ENCODE measurements around the gene BPIFA1. TPM values are rescaled to one million over a fixed set of nuclear protein-coding genes. Genes with fewer than 3 reads are reported as not detected.

Gene BPIFA1
- total RNA-seq, 1 donor from 2014 or later: not detected

DNA sequence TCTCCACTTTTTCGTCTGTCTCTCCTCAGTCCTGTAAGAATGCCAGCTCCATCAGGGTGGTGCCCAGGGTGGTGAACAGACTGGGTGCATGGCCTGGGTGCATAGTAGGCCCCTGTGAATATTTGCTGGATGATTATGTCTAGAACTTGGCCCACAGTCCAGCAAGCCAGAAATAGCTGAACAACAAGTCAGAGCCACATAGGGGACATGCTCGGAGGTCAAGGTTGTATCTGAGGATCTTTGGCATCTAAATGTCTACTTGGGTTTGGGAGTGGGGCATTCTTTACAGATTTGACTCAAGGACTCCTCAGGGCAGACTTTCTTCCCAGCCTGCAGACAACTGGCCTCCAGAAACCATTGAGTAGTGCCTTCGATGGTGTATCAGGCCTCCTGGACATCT lies 36.8 kb upstream of the BPIFA1 start:
- Histone ChIP-seq H3K9ac (ENCODE audit: low read length) (no peak overlapping the region), H2AFZ (ENCODE audit: low read depth, low read length) (no peak overlapping the region), H3K27ac (ENCODE audit: low read depth, low read length) (no peak overlapping the region), H3K36me3 (ENCODE audit: insufficient read depth, low read length) (no peaks in the 10 kb centered on the region), H3K4me3 (ENCODE audit: insufficient read depth, low read depth, low read length) (no peak overlapping the region), H3K79me2 (ENCODE audit: insufficient read depth, low read length) (no peaks in the 10 kb centered on the region), H3K9me3 (ENCODE audit: insufficient read depth, low read depth, low read length) (no peaks in the 10 kb centered on the region), H3K4me1 (ENCODE audit: insufficient read depth, low read length) (no peaks in the 10 kb centered on the region), H3K4me2 (ENCODE audit: low read length) (no peak overlapping the region), H3K27me3 (ENCODE audit: insufficient read depth, low read length) (no peaks in the 10 kb centered on the region), H4K20me1 (ENCODE audit: insufficient read depth, low read length) (no peaks in the 10 kb centered on the region)
- Mint-ChIP-seq H3K27me3 (ENCODE audit: low read depth, unreplicated experiment) (peaks cover 50% of the 10 kb centered on the region), H3K36me3 (ENCODE audit: low read depth, unreplicated experiment) (no peaks in the 10 kb centered on the region), H3K4me3 (ENCODE audit: unreplicated experiment) (no peak overlapping the region), H3K9me3 (ENCODE audit: unreplicated experiment) (peaks cover 3% of the 10 kb centered on the region), H3K4me1 (ENCODE audit: low read depth, unreplicated experiment) (no peaks in the 10 kb centered on the region), H3K27ac (ENCODE audit: unreplicated experiment) (no peak overlapping the region)
- no peak for DNase-seq (ENCODE audit: low read depth)
- no peak for TF ChIP-seq EZH2 (IDR thresholded peaks at IDR 0.05; ENCODE audit: insufficient read depth, low read length)
- TF ChIP-seq, protein P1, sequence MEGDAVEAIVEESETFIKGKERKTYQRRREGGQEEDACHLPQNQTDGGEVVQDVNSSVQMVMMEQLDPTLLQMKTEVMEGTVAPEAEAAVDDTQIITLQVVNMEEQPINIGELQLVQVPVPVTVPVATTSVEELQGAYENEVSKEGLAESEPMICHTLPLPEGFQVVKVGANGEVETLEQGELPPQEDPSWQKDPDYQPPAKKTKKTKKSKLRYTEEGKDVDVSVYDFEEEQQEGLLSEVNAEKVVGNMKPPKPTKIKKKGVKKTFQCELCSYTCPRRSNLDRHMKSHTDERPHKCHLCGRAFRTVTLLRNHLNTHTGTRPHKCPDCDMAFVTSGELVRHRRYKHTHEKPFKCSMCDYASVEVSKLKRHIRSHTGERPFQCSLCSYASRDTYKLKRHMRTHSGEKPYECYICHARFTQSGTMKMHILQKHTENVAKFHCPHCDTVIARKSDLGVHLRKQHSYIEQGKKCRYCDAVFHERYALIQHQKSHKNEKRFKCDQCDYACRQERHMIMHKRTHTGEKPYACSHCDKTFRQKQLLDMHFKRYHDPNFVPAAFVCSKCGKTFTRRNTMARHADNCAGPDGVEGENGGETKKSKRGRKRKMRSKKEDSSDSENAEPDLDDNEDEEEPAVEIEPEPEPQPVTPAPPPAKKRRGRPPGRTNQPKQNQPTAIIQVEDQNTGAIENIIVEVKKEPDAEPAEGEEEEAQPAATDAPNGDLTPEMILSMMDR (IDR thresholded peaks at IDR 0.05; ENCODE audit: insufficient read depth, low read depth, low read length): no peak
- no peak for FAIRE-seq

DNA sequence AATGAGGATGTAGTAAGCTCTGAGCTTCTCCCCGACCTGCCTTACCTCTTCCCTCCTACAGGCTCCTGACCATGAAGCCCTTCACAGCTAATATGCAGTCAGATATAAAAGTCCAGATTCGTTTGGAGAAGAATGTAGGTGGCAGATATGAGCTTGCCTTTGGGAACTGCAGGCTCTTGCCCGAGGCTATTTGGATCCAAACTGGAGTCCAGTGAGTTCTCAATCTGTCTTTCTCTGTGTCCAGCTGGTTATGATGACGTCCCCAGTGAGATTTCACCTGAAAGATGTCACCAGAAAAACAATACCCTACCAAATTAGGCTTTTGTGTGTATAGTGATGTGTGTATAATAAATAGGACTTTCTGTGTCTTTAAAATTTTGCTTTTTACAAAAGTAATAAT lies 33.3 kb upstream of the BPIFA1 start:
- H2AFZ ChIP-seq (ENCODE audit: low read depth, low read length): no peak overlapping the region
- H4K20me1 ChIP-seq (ENCODE audit: insufficient read depth, low read length): no peaks in the 10 kb centered on the region
- H3K4me3 ChIP-seq (ENCODE audit: insufficient read depth, low read depth, low read length): no peak overlapping the region
- H3K27me3 ChIP-seq (ENCODE audit: insufficient read depth, low read length): no peaks in the 10 kb centered on the region
- no peak overlapping the region for H3K4me2 ChIP-seq (ENCODE audit: low read length)
- Mint-ChIP-seq H3K9me3 (ENCODE audit: unreplicated experiment) (peaks cover 3% of the 10 kb centered on the region), H3K4me3 (ENCODE audit: unreplicated experiment) (no peak overlapping the region), H3K27ac (ENCODE audit: unreplicated experiment) (no peak overlapping the region), H3K36me3 (ENCODE audit: low read depth, unreplicated experiment) (no peaks in the 10 kb centered on the region), H3K4me1 (ENCODE audit: low read depth, unreplicated experiment) (no peaks in the 10 kb centered on the region), H3K27me3 (ENCODE audit: low read depth, unreplicated experiment) (peaks cover 64% of the 10 kb centered on the region)
- TF ChIP-seq, protein P1 (IDR thresholded peaks at IDR 0.05; ENCODE audit: insufficient read depth, low read depth, low read length): no peak
- no peak for TF ChIP-seq EZH2 (IDR thresholded peaks at IDR 0.05; ENCODE audit: insufficient read depth, low read length)
- H3K27ac ChIP-seq (ENCODE audit: low read depth, low read length): no peak overlapping the region
- FAIRE-seq (no peak), DNase-seq (ENCODE audit: low read depth) (no peak)
- no peaks in the 10 kb centered on the region for H3K4me1 ChIP-seq (ENCODE audit: insufficient read depth, low read length)
- no peaks in the 10 kb centered on the region for H3K36me3 ChIP-seq (ENCODE audit: insufficient read depth, low read length)
- no peaks in the 10 kb centered on the region for H3K79me2 ChIP-seq (ENCODE audit: insufficient read depth, low read length)
- H3K9me3 ChIP-seq (ENCODE audit: insufficient read depth, low read depth, low read length): no peaks in the 10 kb centered on the region
- no peak overlapping the region for H3K9ac ChIP-seq (ENCODE audit: low read length)

DNA sequence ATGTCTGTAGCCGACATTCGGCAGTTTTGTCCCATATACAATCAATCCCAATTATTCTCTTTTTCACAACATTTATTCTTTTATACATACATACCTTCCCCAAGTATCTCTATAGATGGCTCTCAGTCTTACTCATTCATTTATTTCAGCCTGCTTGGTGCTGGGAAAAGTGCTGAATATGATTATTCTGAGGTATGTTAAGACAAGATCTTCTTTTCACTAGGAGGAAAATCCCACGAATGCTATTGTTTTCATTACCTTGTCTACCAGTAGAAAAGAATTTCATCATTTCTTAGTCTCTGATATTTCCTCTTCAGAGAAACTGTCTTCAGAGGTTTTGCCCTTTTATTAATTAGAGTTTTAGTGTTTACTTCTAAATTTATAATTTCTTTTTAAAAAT lies 32.4 kb upstream of the BPIFA1 start:
- no peaks in the 10 kb centered on the region for H3K9me3 ChIP-seq (ENCODE audit: insufficient read depth, low read depth, low read length)
- no peaks in the 10 kb centered on the region for H3K36me3 Mint-ChIP-seq (ENCODE audit: low read depth, unreplicated experiment)
- no peak overlapping the region for H3K4me3 Mint-ChIP-seq (ENCODE audit: unreplicated experiment)
- TF ChIP-seq EZH2 (IDR thresholded peaks at IDR 0.05; ENCODE audit: insufficient read depth, low read length): no peak
- TF ChIP-seq, protein P1 (IDR thresholded peaks at IDR 0.05; ENCODE audit: insufficient read depth, low read depth, low read length): no peak
- H3K4me3 ChIP-seq (ENCODE audit: insufficient read depth, low read depth, low read length): no peak overlapping the region
- no peaks in the 10 kb centered on the region for H3K4me1 ChIP-seq (ENCODE audit: insufficient read depth, low read length)
- H2AFZ ChIP-seq (ENCODE audit: low read depth, low read length): no peak overlapping the region
- no peaks in the 10 kb centered on the region for H3K27me3 ChIP-seq (ENCODE audit: insufficient read depth, low read length)
- H3K27ac ChIP-seq (ENCODE audit: low read depth, low read length): no peak overlapping the region
- H3K79me2 ChIP-seq (ENCODE audit: insufficient read depth, low read length): no peaks in the 10 kb centered on the region
- no peaks in the 10 kb centered on the region for H4K20me1 ChIP-seq (ENCODE audit: insufficient read depth, low read length)
- DNase-seq (ENCODE audit: low read depth): no peak
- H3K27me3 Mint-ChIP-seq (ENCODE audit: low read depth, unreplicated experiment): peaks cover 66% of the 10 kb centered on the region
- H3K36me3 ChIP-seq (ENCODE audit: insufficient read depth, low read length): no peaks in the 10 kb centered on the region
- peaks cover 3% of the 10 kb centered on the region for H3K9me3 Mint-ChIP-seq (ENCODE audit: unreplicated experiment)
- no peaks in the 10 kb centered on the region for H3K4me1 Mint-ChIP-seq (ENCODE audit: low read depth, unreplicated experiment)
- no peak for FAIRE-seq
- H3K27ac Mint-ChIP-seq (ENCODE audit: unreplicated experiment): no peak overlapping the region
- no peak overlapping the region for H3K4me2 ChIP-seq (ENCODE audit: low read length)
- no peak overlapping the region for H3K9ac ChIP-seq (ENCODE audit: low read length)

All from astrocyte (in vitro differentiated cells and primary cell).